GM23338 (cell line): ENCODE data around the gene INAFM1. TPM values are rescaled to one million over a fixed set of nuclear protein-coding genes. Genes with fewer than 3 reads are reported as not detected.

Source experiments
- ATAC-seq: fragments of 200-7000 bp; cut with Tn5 transposase; 3 replicates; pipeline ENCODE4 v1.9.1; 2020
- DNase-seq: peaks from one replicate; pipeline ENCODE4 v3.0.0-alpha.2; 2015; ENCODE audit warnings: low spot score
- H2AFZ ChIP-seq: fragments of 200-600 bp; sonication (generic); 2 replicates; pipeline ENCODE4 v1.8.0; 2016; ENCODE audit warnings: antibody characterized with exemption, mild to moderate bottlenecking, moderate library complexity
- H3F3A ChIP-seq: fragments of 200-600 bp; sonication (generic); replicated peaks from 2 replicates; pipeline ENCODE4 v1.8.0; 2017; ENCODE audit warnings: antibody characterized with exemption, mixed run types, low read depth
- H3K27ac ChIP-seq: fragments of 200-600 bp; sonication (generic); 2 replicates; pipeline ENCODE4 v1.6.1; 2016; ENCODE audit warnings: low read depth
- H3K27me3 ChIP-seq: fragments of 200-600 bp; sonication (generic); 2 replicates; pipeline ENCODE4 v1.8.0; 2016; ENCODE audit warnings: mild to moderate bottlenecking, mixed run types, moderate library complexity; ENCODE audit not compliant: insufficient read depth
- H3K36me3 ChIP-seq: fragments of 200-600 bp; sonication (generic); 2 replicates; pipeline ENCODE4 v1.8.0; 2016; ENCODE audit warnings: mild to moderate bottlenecking; ENCODE audit not compliant: insufficient read depth
- H3K4me1 ChIP-seq: fragments of 200-600 bp; sonication (generic); 2 replicates; pipeline ENCODE4 v1.8.0; 2016; ENCODE audit warnings: mild to moderate bottlenecking, moderate library complexity; ENCODE audit not compliant: insufficient read depth
- H3K4me2 ChIP-seq: fragments of 200-600 bp; sonication (generic); 2 replicates; pipeline ENCODE4 v1.7.1; 2017; ENCODE audit warnings: mixed run types
- H3K4me3 ChIP-seq: fragments of 200-600 bp; sonication (generic); 2 replicates; pipeline ENCODE4 v1.6.1; 2016; ENCODE audit warnings: mixed run types
- H3K79me2 ChIP-seq: fragments of 200-600 bp; sonication (generic); replicated peaks from 2 replicates; pipeline ENCODE4 v1.8.0; 2017; ENCODE audit warnings: mild to moderate bottlenecking; ENCODE audit not compliant: insufficient read depth
- H3K9me2 ChIP-seq: fragments of 200-600 bp; sonication (generic); 2 replicates; pipeline ENCODE4 v1.8.0; 2017; ENCODE audit not compliant: insufficient read depth
- H4K20me1 ChIP-seq: fragments of 200-600 bp; sonication (generic); replicated peaks from 2 replicates; pipeline ENCODE4 v1.8.0; 2017; ENCODE audit warnings: mild to moderate bottlenecking; ENCODE audit not compliant: insufficient read depth
- H3K27ac Mint-ChIP-seq: 2 replicates; pipeline ENCODE4 v1.8.0; 2020; ENCODE audit warnings: inconsistent platforms, mild to moderate bottlenecking, moderate library complexity, mixed read lengths
- H3K27me3 Mint-ChIP-seq: 3 replicates; pipeline ENCODE4 v1.8.0; 2022; ENCODE audit warnings: low read depth, mild to moderate bottlenecking, moderate library complexity, mixed read lengths, inconsistent platforms; ENCODE audit not compliant: insufficient read depth, poor library complexity
- H3K36me3 Mint-ChIP-seq: 3 replicates; pipeline ENCODE4 v1.8.0; 2021; ENCODE audit warnings: low read depth, mild to moderate bottlenecking, inconsistent platforms, moderate library complexity, mixed read lengths
- H3K4me1 Mint-ChIP-seq: 3 replicates; pipeline ENCODE4 v1.8.0; 2020; ENCODE audit warnings: mild to moderate bottlenecking, inconsistent platforms, mixed read lengths
- H3K4me3 Mint-ChIP-seq: 3 replicates; pipeline ENCODE4 v1.8.0; 2021; ENCODE audit warnings: moderate library complexity, mild to moderate bottlenecking, inconsistent platforms, mixed read lengths
- H3K9me3 Mint-ChIP-seq: 3 replicates; pipeline ENCODE4 v1.8.0; 2020; ENCODE audit warnings: moderate library complexity, mild to moderate bottlenecking, inconsistent platforms, mixed read lengths
- EZH2phosphoT487 ChIP-seq: fragments of 200-600 bp; sonication (generic); IDR thresholded peaks from one replicate; pipeline ENCODE4 v1.8.1; 2018; ENCODE audit warnings: antibody characterized with exemption; ENCODE audit not compliant: unreplicated experiment
- JUNB ChIP-seq: IDR thresholded peaks from one replicate; pipeline ENCODE4 v1.6.1; 2016; ENCODE audit warnings: antibody characterized with exemption; ENCODE audit not compliant: unreplicated experiment
- NANOG ChIP-seq: IDR thresholded peaks from 2 replicates; pipeline ENCODE4 v1.6.1; 2016; ENCODE audit warnings: antibody characterized with exemption, borderline replicate concordance
- REST ChIP-seq: IDR thresholded peaks from one replicate; pipeline ENCODE4 v1.6.1; 2018; ENCODE audit warnings: antibody characterized with exemption; ENCODE audit not compliant: unreplicated experiment
- ZNF331 ChIP-seq: fragments of 250-450 bp; sonication (Bioruptor Pico); IDR thresholded peaks from 2 replicates; pipeline ENCODE4 v1.5.0; 2020; ENCODE audit warnings: low read depth, mild to moderate bottlenecking, moderate library complexity
- ZNF462 ChIP-seq: fragments of 250-450 bp; sonication (Bioruptor Pico); IDR thresholded peaks from 2 replicates; pipeline ENCODE4 v1.5.0; 2020; ENCODE audit warnings: mild to moderate bottlenecking, moderate library complexity
- polyA plus RNA-seq: library from polyadenylated mRNA; unstranded; fragments of >200 nt; fragmentation: Nextera tagmentation; extraction: Ambion mirVana; gene quantifications from 2 replicates; pipeline ENCODE4 v1.2.1, GENCODE V29; 2016
- total RNA-seq: library from RNA; depleted of rRNA; stranded (reverse); fragments of >200 nt; shearing (Covaris generic); gene quantifications from 2 replicates; pipeline ENCODE4 v1.2.3, GENCODE V29; 2014

INAFM1 gene
- total and polyA plus RNA-seq, 2 experiments from 2014 or later = 2.9 to 10.2 TPM

GRCh38 chr19:47303966-47304365, 29.3 kb downstream of the INAFM1 start:
- H3K36me3 ChIP-seq = no peaks in the 10 kb centered on the region
- no peak overlapping the region for H3K27ac ChIP-seq
- Mint-ChIP-seq H3K4me3 (no peak overlapping the region), H3K9me3 (peaks cover 3% of the 10 kb centered on the region; the same call in 2 of the 3 replicates), H3K36me3 (no peaks in the 10 kb centered on the region), H3K4me1 (peaks cover 6% of the 10 kb centered on the region), H3K27ac (no peak overlapping the region), H3K27me3 (peaks cover 9% of the 10 kb centered on the region)
- H3K4me2 ChIP-seq = no peak overlapping the region
- H3K4me1 ChIP-seq = no peaks in the 10 kb centered on the region
- no peaks in the 10 kb centered on the region for H4K20me1 ChIP-seq
- H3K79me2 ChIP-seq = no peaks in the 10 kb centered on the region
- H2AFZ ChIP-seq = no peak overlapping the region
- H3F3A ChIP-seq = no peaks in the 10 kb centered on the region
- H3K27me3 ChIP-seq = no peaks in the 10 kb centered on the region
- H3K4me3 ChIP-seq = no peak overlapping the region
- DNase-seq (no peak), ATAC-seq (no peak)
- H3K9me2 ChIP-seq = no peaks in the 10 kb centered on the region
- TF ChIP-seq ZNF462 (CRISPR knock-in tag) (no peak), ZNF331 (CRISPR knock-in tag) (no peak), REST (no peak), EZH2phosphoT487 (no peak), JUNB (no peak), NANOG (no peak)
